ENCODE measurements around the gene AKR1C4. TPM values are rescaled to one million over a fixed set of nuclear protein-coding genes. Genes with fewer than 3 reads are reported as not detected.

AKR1C4 gene
- total RNA-seq (not detected), polyA plus RNA-seq (not detected)

GRCh38 chr10:5196702-5197113 lies at the start of gene AKR1C4:
Gene AKR1C4, plus strand, starts transcription at chr10:5196837. Its CDS starts 31 bp downstream, at chr10:5196868.
- peaks cover 0 to 5% (median 0%) of the 10 kb centered on the region in 4 donors for H3K4me1 Mint-ChIP-seq
- Histone ChIP-seq H3K4me1 (ENCODE audit: control insufficient read depth, insufficient read depth, low read length, poor library complexity, severe bottlenecking) (no peaks in the 10 kb centered on the region), H3K27ac (ENCODE audit: insufficient read depth, low read length, poor library complexity, severe bottlenecking) (no peak within 1 kb of the TSS), H3K36me3 (ENCODE audit: control insufficient read depth, insufficient read depth, low read length) (no peaks in the 10 kb centered on the region), H3K27me3 (ENCODE audit: control insufficient read depth, insufficient read depth, low read length) (no peaks in the 10 kb centered on the region), H3K9me3 (ENCODE audit: control insufficient read depth in 2 of 2, low read length in 2 of 2) (peaks cover 0 to under 1% of the 10 kb centered on the region in 2 experiments), H3K4me3 (ENCODE audit: low read depth, low read length) (no peak within 1 kb of the TSS)
- no peak within 1 kb of the TSS for H3K27ac Mint-ChIP-seq
- ATAC-seq (ENCODE audit: low read depth in 2 of 2) (no peak), DNase-seq (no peak)
- H3K9me3 Mint-ChIP-seq: peaks cover 0 to 11% (median 0%) of the 10 kb centered on the region in 7 donors
- no peaks in the 10 kb centered on the region for H3K27me3 Mint-ChIP-seq
- H3K36me3 Mint-ChIP-seq: no peaks in the 10 kb centered on the region
- no peak within 1 kb of the TSS for H3K4me3 Mint-ChIP-seq

DNA sequence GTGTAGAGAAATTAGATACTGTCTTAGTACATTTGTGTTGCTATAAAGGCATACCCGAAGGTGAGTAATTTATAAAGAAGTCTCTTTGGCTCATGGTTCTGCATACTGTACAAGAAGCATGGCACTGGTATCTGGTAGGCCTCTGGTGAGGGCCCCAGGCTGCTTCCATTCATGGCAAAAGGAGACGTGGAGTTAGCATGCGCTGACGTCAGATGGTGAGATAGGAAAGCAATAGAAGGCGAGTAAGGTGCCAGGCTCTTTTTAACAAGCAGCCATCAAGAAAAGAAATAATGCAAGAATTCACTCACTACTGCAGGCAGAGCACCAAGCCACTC lies 49.8 kb upstream of the AKR1C4 start:
- Histone ChIP-seq H3K27ac (ENCODE audit: insufficient read depth, low read length, poor library complexity, severe bottlenecking) (no peak overlapping the region), H3K4me1 (ENCODE audit: control insufficient read depth, insufficient read depth, low read length, poor library complexity, severe bottlenecking) (no peaks in the 10 kb centered on the region), H3K4me3 (ENCODE audit: low read depth, low read length) (no peak overlapping the region), H3K36me3 (ENCODE audit: control insufficient read depth, insufficient read depth, low read length) (no peaks in the 10 kb centered on the region), H3K27me3 (ENCODE audit: control insufficient read depth, insufficient read depth, low read length) (no peaks in the 10 kb centered on the region), H3K9me3 (ENCODE audit: control insufficient read depth in 2 of 2, low read length in 2 of 2) (peaks cover 0 to 5% of the 10 kb centered on the region in 2 experiments)
- no peaks in the 10 kb centered on the region for H3K36me3 Mint-ChIP-seq
- no peak for ATAC-seq (ENCODE audit: low read depth in 2 of 2)
- H3K9me3 Mint-ChIP-seq: peaks cover 0 to 14% (median 6%) of the 10 kb centered on the region in 7 donors
- H3K27ac Mint-ChIP-seq: no peak overlapping the region
- no peaks in the 10 kb centered on the region for H3K4me1 Mint-ChIP-seq
- no peak for DNase-seq
- no peak overlapping the region for H3K4me3 Mint-ChIP-seq
- H3K27me3 Mint-ChIP-seq: no peaks in the 10 kb centered on the region

- Histone ChIP-seq H3K4me3 (ENCODE audit: low read depth, low read length) (no peak overlapping the region), H3K4me1 (ENCODE audit: control insufficient read depth, insufficient read depth, low read length, poor library complexity, severe bottlenecking) (no peaks in the 10 kb centered on the region), H3K27ac (ENCODE audit: insufficient read depth, low read length, poor library complexity, severe bottlenecking) (no peak overlapping the region), H3K9me3 (ENCODE audit: control insufficient read depth in 2 of 2, low read length in 2 of 2) (peaks cover 0 to 5% of the 10 kb centered on the region in 2 experiments), H3K27me3 (ENCODE audit: control insufficient read depth, insufficient read depth, low read length) (no peaks in the 10 kb centered on the region), H3K36me3 (ENCODE audit: control insufficient read depth, insufficient read depth, low read length) (no peaks in the 10 kb centered on the region)
- Mint-ChIP-seq H3K27me3 (no peaks in the 10 kb centered on the region), H3K27ac (no peak overlapping the region), H3K4me1 (no peaks in the 10 kb centered on the region), H3K4me3 (no peak overlapping the region), H3K9me3 (peaks cover 0 to 14% (median 4%) of the 10 kb centered on the region in 7 donors), H3K36me3 (no peaks in the 10 kb centered on the region)
- no peak for DNase-seq
- ATAC-seq (ENCODE audit: low read depth in 2 of 2): no peak
Observed at GRCh38 chr10:5147255-5147980, 49.2 kb upstream of the AKR1C4 start.

DNA sequence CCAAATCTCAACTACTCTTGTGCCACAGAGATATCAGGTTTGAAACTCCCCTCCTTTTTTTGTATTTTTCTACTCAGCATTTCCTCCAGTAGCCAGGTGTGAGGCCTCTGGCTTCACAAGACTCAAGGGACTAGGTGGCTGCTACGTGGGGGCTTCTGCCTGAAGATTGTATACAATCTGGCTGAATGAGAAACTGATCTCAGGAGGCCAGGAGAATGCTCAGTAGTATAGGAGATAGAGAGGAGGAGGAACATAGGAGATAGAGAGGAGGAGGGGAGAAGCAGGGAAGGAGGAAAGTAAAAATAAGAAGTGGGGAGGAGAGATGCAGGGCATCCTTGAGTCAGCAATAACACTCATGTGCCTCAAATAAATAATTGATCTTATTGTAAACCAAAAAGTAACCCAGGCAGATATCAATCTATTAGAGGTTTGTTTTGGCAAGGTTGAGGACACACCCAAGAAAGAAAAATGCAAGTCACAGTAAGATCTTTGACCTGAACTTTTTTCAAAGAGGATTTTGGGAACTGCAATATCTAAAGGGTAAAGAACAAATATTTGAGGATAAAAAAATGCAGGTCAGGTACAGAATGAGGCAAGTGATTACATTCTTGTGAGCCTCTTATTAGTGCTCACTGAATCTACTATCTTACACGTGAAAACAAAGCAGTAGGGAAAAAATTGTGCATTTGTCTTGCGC lies 48.5 kb upstream of the AKR1C4 start:
- H3K9me3 ChIP-seq (ENCODE audit: control insufficient read depth in 2 of 2, low read length in 2 of 2): peaks cover 0 to 5% of the 10 kb centered on the region in 2 experiments
- no peak overlapping the region for H3K27ac Mint-ChIP-seq
- no peak for DNase-seq
- H3K4me1 ChIP-seq (ENCODE audit: control insufficient read depth, insufficient read depth, low read length, poor library complexity, severe bottlenecking): no peaks in the 10 kb centered on the region
- no peak overlapping the region for H3K4me3 ChIP-seq (ENCODE audit: low read depth, low read length)
- no peak for ATAC-seq (ENCODE audit: low read depth in 2 of 2)
- no peak overlapping the region for H3K27ac ChIP-seq (ENCODE audit: insufficient read depth, low read length, poor library complexity, severe bottlenecking)
- no peaks in the 10 kb centered on the region for H3K36me3 ChIP-seq (ENCODE audit: control insufficient read depth, insufficient read depth, low read length)
- no peaks in the 10 kb centered on the region for H3K27me3 ChIP-seq (ENCODE audit: control insufficient read depth, insufficient read depth, low read length)
- H3K4me3 Mint-ChIP-seq: no peak overlapping the region
- H3K4me1 Mint-ChIP-seq: no peaks in the 10 kb centered on the region
- H3K36me3 Mint-ChIP-seq: no peaks in the 10 kb centered on the region
- peaks cover 0 to 14% (median 4%) of the 10 kb centered on the region in 7 donors for H3K9me3 Mint-ChIP-seq
- no peaks in the 10 kb centered on the region for H3K27me3 Mint-ChIP-seq

DNA sequence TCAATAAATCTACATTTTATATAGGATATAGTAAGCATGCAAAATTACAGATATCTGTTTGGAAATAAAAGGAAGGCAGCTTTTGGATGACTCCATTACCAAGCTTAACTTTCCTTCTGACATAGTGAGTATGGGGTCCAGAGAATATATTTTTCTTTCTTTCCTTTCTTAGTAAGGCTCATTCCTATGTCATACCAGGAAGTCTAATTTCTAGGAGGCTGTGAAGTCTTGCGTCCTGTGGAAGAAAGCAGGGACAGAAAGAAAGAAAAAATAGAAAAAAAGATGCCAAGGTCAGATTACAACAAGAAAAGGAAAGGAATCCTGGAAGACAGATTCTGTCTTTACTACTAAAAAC lies 48.0 kb upstream of the AKR1C4 start:
- no peaks in the 10 kb centered on the region for H3K4me1 Mint-ChIP-seq
- H3K36me3 Mint-ChIP-seq: no peaks in the 10 kb centered on the region
- no peak overlapping the region for H3K27ac Mint-ChIP-seq
- no peaks in the 10 kb centered on the region for H3K27me3 Mint-ChIP-seq
- Histone ChIP-seq H3K9me3 (ENCODE audit: control insufficient read depth in 2 of 2, low read length in 2 of 2) (peaks cover 0 to 5% of the 10 kb centered on the region in 2 experiments), H3K36me3 (ENCODE audit: control insufficient read depth, insufficient read depth, low read length) (no peaks in the 10 kb centered on the region), H3K27ac (ENCODE audit: insufficient read depth, low read length, poor library complexity, severe bottlenecking) (no peak overlapping the region), H3K4me3 (ENCODE audit: low read depth, low read length) (no peak overlapping the region), H3K4me1 (ENCODE audit: control insufficient read depth, insufficient read depth, low read length, poor library complexity, severe bottlenecking) (no peaks in the 10 kb centered on the region), H3K27me3 (ENCODE audit: control insufficient read depth, insufficient read depth, low read length) (no peaks in the 10 kb centered on the region)
- H3K4me3 Mint-ChIP-seq: no peak overlapping the region
- peaks cover 0 to 14% (median 3%) of the 10 kb centered on the region in 7 donors for H3K9me3 Mint-ChIP-seq
- ATAC-seq (ENCODE audit: low read depth in 2 of 2) (no peak), DNase-seq (no peak)

DNA sequence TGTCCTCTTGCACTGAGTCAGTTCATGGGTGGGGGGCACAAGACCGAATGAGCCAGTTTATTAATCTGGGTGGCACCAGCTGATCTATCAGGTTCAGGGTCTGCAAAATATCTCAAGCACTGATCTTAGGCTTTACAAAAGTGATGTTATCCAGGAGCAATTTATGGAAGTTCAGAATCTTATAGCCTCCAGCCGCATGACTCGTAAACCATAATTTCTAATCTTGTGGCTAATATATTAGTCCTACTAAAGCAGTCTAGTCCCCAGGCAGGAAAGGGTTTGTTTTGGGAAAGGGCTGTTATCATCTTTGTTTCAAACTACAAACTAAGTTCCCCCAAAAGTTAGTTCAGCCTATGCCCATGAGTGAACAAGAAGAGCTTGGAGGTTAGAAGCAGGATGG lies 45.6 kb upstream of the AKR1C4 start:
- no peaks in the 10 kb centered on the region for H3K36me3 ChIP-seq (ENCODE audit: control insufficient read depth, insufficient read depth, low read length)
- no peak overlapping the region for H3K4me3 ChIP-seq (ENCODE audit: low read depth, low read length)
- H3K27ac ChIP-seq (ENCODE audit: insufficient read depth, low read length, poor library complexity, severe bottlenecking): no peak overlapping the region
- Mint-ChIP-seq H3K4me3 (no peak overlapping the region), H3K4me1 (no peaks in the 10 kb centered on the region), H3K27ac (peak overlapping the region in 1 of 3 donors; percentile 21), H3K27me3 (no peaks in the 10 kb centered on the region), H3K36me3 (no peaks in the 10 kb centered on the region), H3K9me3 (peaks cover 0 to 14% (median 3%) of the 10 kb centered on the region in 7 donors)
- DNase-seq: no peak
- H3K9me3 ChIP-seq (ENCODE audit: control insufficient read depth in 2 of 2, low read length in 2 of 2): peaks cover 0 to 5% of the 10 kb centered on the region in 2 experiments
- no peaks in the 10 kb centered on the region for H3K27me3 ChIP-seq (ENCODE audit: control insufficient read depth, insufficient read depth, low read length)
- no peak for ATAC-seq (ENCODE audit: low read depth in 2 of 2)
- no peaks in the 10 kb centered on the region for H3K4me1 ChIP-seq (ENCODE audit: control insufficient read depth, insufficient read depth, low read length, poor library complexity, severe bottlenecking)

GRCh38 chr10:5155951-5156350 lies 40.7 kb upstream of the AKR1C4 start:
- H3K9me3 ChIP-seq (ENCODE audit: control insufficient read depth in 2 of 2, low read length in 2 of 2): peaks cover 0 to 2% of the 10 kb centered on the region in 2 experiments
- H3K27ac Mint-ChIP-seq: no peak overlapping the region
- no peak overlapping the region for H3K27ac ChIP-seq (ENCODE audit: insufficient read depth, low read length, poor library complexity, severe bottlenecking)
- no peaks in the 10 kb centered on the region for H3K4me1 Mint-ChIP-seq
- H3K4me3 ChIP-seq (ENCODE audit: low read depth, low read length): no peak overlapping the region
- ATAC-seq (ENCODE audit: low read depth in 2 of 2) (no peak), DNase-seq (no peak)
- no peaks in the 10 kb centered on the region for H3K4me1 ChIP-seq (ENCODE audit: control insufficient read depth, insufficient read depth, low read length, poor library complexity, severe bottlenecking)
- peaks cover 4% of the 10 kb centered on the region for H3K27me3 Mint-ChIP-seq
- peaks cover 0 to 9% (median 0%) of the 10 kb centered on the region in 7 donors for H3K9me3 Mint-ChIP-seq
- H3K36me3 ChIP-seq (ENCODE audit: control insufficient read depth, insufficient read depth, low read length): no peaks in the 10 kb centered on the region
- H3K36me3 Mint-ChIP-seq: peaks cover 4% of the 10 kb centered on the region
- no peak overlapping the region for H3K4me3 Mint-ChIP-seq
- no peaks in the 10 kb centered on the region for H3K27me3 ChIP-seq (ENCODE audit: control insufficient read depth, insufficient read depth, low read length)

Measured in CD4-positive, CD25-positive, alpha-beta regulatory T cell (primary cell).